ENCODE measurements around the gene DYNLT2B. TPM values are rescaled to one million over a fixed set of nuclear protein-coding genes. Genes with fewer than 3 reads are reported as not detected.
"Not testable (repeated sequence)": the region's sequence is repeated elsewhere in the genome, so short reads cannot be mapped to it uniquely, and the experiment has no call there.

The DYNLT2B gene
- total RNA-seq, 1 experiment from 2014 or later: 41.4 TPM

- ATAC-seq (no peak), DNase-seq (ENCODE audit: low read depth, low spot score) (no peak)
- Histone ChIP-seq H3K9me3 (ENCODE audit: control insufficient read depth, insufficient read depth, low read depth, low read length) (no peaks in the 10 kb centered on the region), H3K4me1 (ENCODE audit: control insufficient read depth, insufficient read depth, low read length) (0 out of 2 replicates have a peak, but pooled peaks cover 2% of the 10 kb centered on the region), H3K27ac (ENCODE audit: low read length) (no peak overlapping the region), H3K36me3 (ENCODE audit: control insufficient read depth, insufficient read depth, low read length) (no peaks in the 10 kb centered on the region), H3K27me3 (ENCODE audit: control insufficient read depth, insufficient read depth, low read length) (no peaks in the 10 kb centered on the region), H3K4me3 (ENCODE audit: low read depth in 2 of 2, low read length in 2 of 2) (no peak overlapping the region)
- BruUV-seq (replicated peaks): no TSS peak
- POLR2A ChIA-PET: no interaction called here
- in situ Hi-C loops (cut with HindIII; ENCODE audit: low pct_unique_long_range_greater_than_20kb, low sequenced_read_pairs): no loop called here
- intact Hi-C loops (cut with micrococcal nuclease; ENCODE audit: unreplicated experiment): no loop called here
- no peak for TF ChIP-seq POLR2AphosphoS5 (IDR thresholded peaks at IDR 0.05; ENCODE audit: low read depth, low read length)
- TF ChIP-seq SIN3A (IDR thresholded peaks at IDR 0.05; ENCODE audit: borderline replicate concordance, insufficient read depth, low read depth, low read length): no peak
- TF ChIP-seq TCF7L2 (IDR thresholded peaks at IDR 0.05; ENCODE audit: low read depth, low read length): no peak
- TF ChIP-seq, protein P1, sequence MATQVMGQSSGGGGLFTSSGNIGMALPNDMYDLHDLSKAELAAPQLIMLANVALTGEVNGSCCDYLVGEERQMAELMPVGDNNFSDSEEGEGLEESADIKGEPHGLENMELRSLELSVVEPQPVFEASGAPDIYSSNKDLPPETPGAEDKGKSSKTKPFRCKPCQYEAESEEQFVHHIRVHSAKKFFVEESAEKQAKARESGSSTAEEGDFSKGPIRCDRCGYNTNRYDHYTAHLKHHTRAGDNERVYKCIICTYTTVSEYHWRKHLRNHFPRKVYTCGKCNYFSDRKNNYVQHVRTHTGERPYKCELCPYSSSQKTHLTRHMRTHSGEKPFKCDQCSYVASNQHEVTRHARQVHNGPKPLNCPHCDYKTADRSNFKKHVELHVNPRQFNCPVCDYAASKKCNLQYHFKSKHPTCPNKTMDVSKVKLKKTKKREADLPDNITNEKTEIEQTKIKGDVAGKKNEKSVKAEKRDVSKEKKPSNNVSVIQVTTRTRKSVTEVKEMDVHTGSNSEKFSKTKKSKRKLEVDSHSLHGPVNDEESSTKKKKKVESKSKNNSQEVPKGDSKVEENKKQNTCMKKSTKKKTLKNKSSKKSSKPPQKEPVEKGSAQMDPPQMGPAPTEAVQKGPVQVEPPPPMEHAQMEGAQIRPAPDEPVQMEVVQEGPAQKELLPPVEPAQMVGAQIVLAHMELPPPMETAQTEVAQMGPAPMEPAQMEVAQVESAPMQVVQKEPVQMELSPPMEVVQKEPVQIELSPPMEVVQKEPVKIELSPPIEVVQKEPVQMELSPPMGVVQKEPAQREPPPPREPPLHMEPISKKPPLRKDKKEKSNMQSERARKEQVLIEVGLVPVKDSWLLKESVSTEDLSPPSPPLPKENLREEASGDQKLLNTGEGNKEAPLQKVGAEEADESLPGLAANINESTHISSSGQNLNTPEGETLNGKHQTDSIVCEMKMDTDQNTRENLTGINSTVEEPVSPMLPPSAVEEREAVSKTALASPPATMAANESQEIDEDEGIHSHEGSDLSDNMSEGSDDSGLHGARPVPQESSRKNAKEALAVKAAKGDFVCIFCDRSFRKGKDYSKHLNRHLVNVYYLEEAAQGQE (IDR thresholded peaks at IDR 0.05; ENCODE audit: insufficient read depth in 1 of 2, low read depth in 2 of 2, low read length in 1 of 2): no peak
- TF ChIP-seq CTCF (IDR thresholded peaks at IDR 0.05): no peak
- CTCF ChIA-PET: no interaction called here
These were observed 26.6 kb upstream of the DYNLT2B start for GRCh38 chr3:196344663-196345062.

DNA sequence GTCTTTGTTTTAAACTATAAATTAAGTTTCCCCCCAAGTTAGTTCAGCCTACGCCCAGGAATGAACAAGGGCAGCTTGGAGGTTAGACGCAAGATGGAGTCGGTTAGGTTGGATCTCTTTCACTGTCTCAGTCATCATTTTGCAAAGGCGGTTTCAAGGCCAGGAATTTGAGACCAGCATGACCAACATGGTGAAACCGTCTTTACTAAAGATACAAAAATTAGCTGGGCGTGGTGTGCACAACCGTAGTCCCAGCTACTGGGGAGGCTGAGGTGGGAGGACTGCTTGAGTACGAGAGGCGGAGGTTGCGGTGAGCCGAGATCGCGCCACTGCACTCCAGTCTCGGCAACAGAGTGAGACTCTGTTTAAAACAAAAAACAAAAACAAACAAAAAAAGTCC, 25.9 kb upstream of the DYNLT2B start:
- H3K36me3 ChIP-seq (ENCODE audit: control insufficient read depth, insufficient read depth, low read length); H3K4me3 ChIP-seq (ENCODE audit: low read depth in 2 of 2, low read length in 2 of 2); H3K4me1 ChIP-seq (ENCODE audit: control insufficient read depth, insufficient read depth, low read length); H3K27ac ChIP-seq (ENCODE audit: low read length); H3K9me3 ChIP-seq (ENCODE audit: control insufficient read depth, insufficient read depth, low read depth, low read length); DNase-seq (ENCODE audit: low read depth, low spot score); intact Hi-C loops (cut with micrococcal nuclease; ENCODE audit: unreplicated experiment); in situ Hi-C loops (cut with HindIII; ENCODE audit: low pct_unique_long_range_greater_than_20kb, low sequenced_read_pairs); BruUV-seq (replicated peaks); ATAC-seq; H3K27me3 ChIP-seq (ENCODE audit: control insufficient read depth, insufficient read depth, low read length): not testable (repeated sequence)
- ChIA-PET CTCF (interaction anchor here (0.7 kb wide), 1 partner anchor 131 kb away, joined by 7 read pairs; no protein-coding TSS in a partner anchor), POLR2A (interaction anchor here (0.5 kb wide), 1 partner anchor 11 kb away, joined by 9 read pairs; no protein-coding TSS in a partner anchor)

- TF ChIP-seq, protein P1 (IDR thresholded peaks at IDR 0.05; ENCODE audit: insufficient read depth in 1 of 2, low read depth in 2 of 2, low read length in 1 of 2): no peak
- TF ChIP-seq SIN3A (IDR thresholded peaks at IDR 0.05; ENCODE audit: borderline replicate concordance, insufficient read depth, low read depth, low read length) (no peak), POLR2AphosphoS5 (IDR thresholded peaks at IDR 0.05; ENCODE audit: low read depth, low read length) (no peak), CTCF (IDR thresholded peaks at IDR 0.05) (no peak), TCF7L2 (IDR thresholded peaks at IDR 0.05; ENCODE audit: low read depth, low read length) (no peak)
- intact Hi-C loops (cut with micrococcal nuclease; ENCODE audit: unreplicated experiment) (no loop called here), in situ Hi-C loops (cut with HindIII; ENCODE audit: low pct_unique_long_range_greater_than_20kb, low sequenced_read_pairs) (no loop called here)
- H3K36me3 ChIP-seq (ENCODE audit: control insufficient read depth, insufficient read depth, low read length): no peaks in the 10 kb centered on the region
- H3K9me3 ChIP-seq (ENCODE audit: control insufficient read depth, insufficient read depth, low read depth, low read length): no peaks in the 10 kb centered on the region
- no peak overlapping the region for H3K27ac ChIP-seq (ENCODE audit: low read length)
- POLR2A ChIA-PET: interaction anchor here (0.6 to 1.3 kb wide), 3 partner anchors 23 to 86 kb away, joined by 4 to 7 read pairs (median 5); partner anchors contain the start of gene DYNLT2B
- H3K4me3 ChIP-seq (ENCODE audit: low read depth in 2 of 2, low read length in 2 of 2): no peak overlapping the region
- CTCF ChIA-PET: no interaction called here
- no peaks in the 10 kb centered on the region for H3K27me3 ChIP-seq (ENCODE audit: control insufficient read depth, insufficient read depth, low read length)
- H3K4me1 ChIP-seq (ENCODE audit: control insufficient read depth, insufficient read depth, low read length): no peaks in the 10 kb centered on the region
- no peak for ATAC-seq
- no peak for DNase-seq (ENCODE audit: low read depth, low spot score)
- no TSS peak for BruUV-seq (replicated peaks)
These were observed 23.1 kb upstream of the DYNLT2B start for GRCh38 chr3:196341137-196341536.
